Loucy (cell line): ENCODE measurements around the gene TMEM89.

ENCODE experiments used
- H2AFZ ChIP-seq: fragments of 200-600 bp; sonication (generic); 2 replicates; pipeline ENCODE4 v1.6.0; 2016; ENCODE audit warnings: antibody characterized with exemption, mild to moderate bottlenecking, low read length, moderate library complexity
- H3F3A ChIP-seq: fragments of 200-600 bp; 2 replicates; pipeline ENCODE4 v1.6.0; 2016; ENCODE audit warnings: antibody characterized with exemption, low read depth, mild to moderate bottlenecking
- H3K27me3 ChIP-seq: fragments of 200-600 bp; sonication (generic); 2 replicates; pipeline ENCODE4 v1.6.1; 2014; ENCODE audit warnings: low read length, mild to moderate bottlenecking; ENCODE audit not compliant: insufficient read depth, poor library complexity, severe bottlenecking
- H3K36me3 ChIP-seq: fragments of 200-600 bp; sonication (generic); 2 replicates; pipeline ENCODE4 v1.6.1; 2016; ENCODE audit warnings: low read length; ENCODE audit not compliant: insufficient read depth
- H3K4me1 ChIP-seq: fragments of 200-600 bp; sonication (generic); 2 replicates; pipeline ENCODE4 v1.5.1; 2014; ENCODE audit warnings: low read length, mild to moderate bottlenecking; ENCODE audit not compliant: insufficient read depth, poor library complexity, severe bottlenecking
- H3K4me2 ChIP-seq: fragments of 200-600 bp; sonication (generic); 2 replicates; pipeline ENCODE4 v1.6.0; 2014; ENCODE audit warnings: antibody characterized with exemption, low read length, low read depth, mild to moderate bottlenecking; ENCODE audit not compliant: poor library complexity, severe bottlenecking
- H3K4me3 ChIP-seq: fragments of 200-600 bp; sonication (generic); 2 replicates; pipeline ENCODE4 v1.5.1; 2014; ENCODE audit warnings: low read length, mild to moderate bottlenecking, mixed read lengths; ENCODE audit not compliant: poor library complexity, severe bottlenecking
- H3K79me2 ChIP-seq: fragments of 200-600 bp; sonication (generic); 2 replicates; pipeline ENCODE4 v1.6.1; 2014; ENCODE audit warnings: low read length; ENCODE audit not compliant: insufficient read depth
- H3K9ac ChIP-seq: fragments of 200-600 bp; sonication (generic); 2 replicates; pipeline ENCODE4 v1.6.0; 2014; ENCODE audit warnings: mild to moderate bottlenecking, low read depth, low read length, moderate library complexity; ENCODE audit not compliant: poor library complexity, severe bottlenecking
- H3K9me2 ChIP-seq: fragments of 200-600 bp; sonication (generic); replicated peaks from 2 replicates; pipeline ENCODE4 v1.6.1; 2016; ENCODE audit warnings: low read depth, low read length, mixed read lengths
- H3K9me3 ChIP-seq: fragments of 200-600 bp; sonication (generic); 2 replicates; pipeline ENCODE4 v1.6.1; 2014; ENCODE audit warnings: mild to moderate bottlenecking, antibody characterized with exemption, low read length, low read depth; ENCODE audit not compliant: insufficient read depth
- H4K20me1 ChIP-seq: fragments of 200-600 bp; sonication (generic); 2 replicates; pipeline ENCODE4 v1.6.0; 2014; ENCODE audit warnings: antibody characterized with exemption, low read length, mild to moderate bottlenecking; ENCODE audit not compliant: insufficient read depth, poor library complexity, severe bottlenecking
- EZH2phosphoT487 ChIP-seq: fragments of 200-600 bp; IDR thresholded peaks from 2 replicates; pipeline ENCODE4 v1.6.1; 2018; ENCODE audit warnings: antibody characterized with exemption, mild to moderate bottlenecking, moderate library complexity, borderline replicate concordance
- TF ChIP-seq, protein P1 (sequence below): fragments of 200-600 bp; sonication (generic); conservative IDR thresholded peaks from 2 replicates; pipeline ENCODE4 v1.5.1; 2014; ENCODE audit warnings: mild to moderate bottlenecking, antibody characterized with exemption, low read length

Gene TMEM89

DNA sequence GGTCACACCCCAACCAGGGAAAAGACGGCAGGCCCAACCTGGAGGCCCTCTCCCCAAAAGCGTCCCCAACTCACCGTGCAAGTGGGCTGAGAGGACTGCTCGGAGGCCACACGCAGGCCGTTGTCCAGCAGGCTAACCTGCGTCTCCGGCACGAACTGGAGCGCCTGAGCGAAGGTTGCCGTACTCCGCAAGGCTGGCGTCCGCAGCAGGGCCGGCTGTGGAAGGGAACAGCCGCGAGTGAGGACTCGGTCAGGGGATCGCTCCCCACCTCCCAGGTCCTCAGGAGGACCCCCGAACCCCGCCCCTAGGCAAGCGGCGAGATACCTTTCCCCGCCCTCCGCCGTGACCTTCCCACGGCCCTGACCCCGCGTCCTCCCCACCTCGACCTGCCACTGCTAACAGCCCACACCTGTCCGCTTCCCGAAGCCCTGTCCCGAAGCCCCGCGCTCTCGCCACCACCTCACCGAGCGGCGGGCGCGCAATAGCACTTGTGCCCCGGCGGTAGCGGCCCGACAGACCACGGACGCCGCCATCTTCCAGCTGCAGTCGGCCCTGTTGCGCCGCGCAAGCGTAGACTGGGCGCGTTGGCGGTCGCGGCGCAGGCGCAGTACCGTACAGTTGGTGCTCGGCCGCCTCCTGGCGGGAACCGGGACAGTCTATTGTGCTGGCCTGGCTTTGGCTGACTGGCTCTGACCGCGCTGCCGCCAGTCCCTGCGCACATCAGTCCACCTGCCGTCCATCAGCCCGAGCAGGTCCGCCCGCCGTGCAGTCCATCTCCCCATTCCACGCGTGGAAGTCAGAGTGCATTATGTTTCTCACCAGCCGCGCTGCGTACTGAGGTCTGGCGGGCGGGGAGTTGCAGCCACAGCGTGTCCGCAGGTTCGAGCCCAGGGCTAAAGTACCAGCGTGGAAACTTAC, 12.2 kb downstream of the TMEM89 start, which contains the start of gene UQCRC1:
UQCRC1 (minus strand) TSS at position 559 of the 918 bp plus-strand sequence; CDS start at position 533, 26 bp downstream.
- H3K36me3 ChIP-seq, result peaks cover 19% of the 10 kb centered on the region; the same call in 1 of the 2 replicates
- H3K4me2 ChIP-seq, result peak within 1 kb of the TSS; percentile 98
- peaks cover 45% of the 10 kb centered on the region for H3K79me2 ChIP-seq
- no peaks in the 10 kb centered on the region for H3K9me2 ChIP-seq
- peak within 1 kb of the TSS; percentile 96 for H3K9ac ChIP-seq
- H3K4me1 ChIP-seq, result peaks cover 19% of the 10 kb centered on the region
- TF ChIP-seq, protein P1, sequence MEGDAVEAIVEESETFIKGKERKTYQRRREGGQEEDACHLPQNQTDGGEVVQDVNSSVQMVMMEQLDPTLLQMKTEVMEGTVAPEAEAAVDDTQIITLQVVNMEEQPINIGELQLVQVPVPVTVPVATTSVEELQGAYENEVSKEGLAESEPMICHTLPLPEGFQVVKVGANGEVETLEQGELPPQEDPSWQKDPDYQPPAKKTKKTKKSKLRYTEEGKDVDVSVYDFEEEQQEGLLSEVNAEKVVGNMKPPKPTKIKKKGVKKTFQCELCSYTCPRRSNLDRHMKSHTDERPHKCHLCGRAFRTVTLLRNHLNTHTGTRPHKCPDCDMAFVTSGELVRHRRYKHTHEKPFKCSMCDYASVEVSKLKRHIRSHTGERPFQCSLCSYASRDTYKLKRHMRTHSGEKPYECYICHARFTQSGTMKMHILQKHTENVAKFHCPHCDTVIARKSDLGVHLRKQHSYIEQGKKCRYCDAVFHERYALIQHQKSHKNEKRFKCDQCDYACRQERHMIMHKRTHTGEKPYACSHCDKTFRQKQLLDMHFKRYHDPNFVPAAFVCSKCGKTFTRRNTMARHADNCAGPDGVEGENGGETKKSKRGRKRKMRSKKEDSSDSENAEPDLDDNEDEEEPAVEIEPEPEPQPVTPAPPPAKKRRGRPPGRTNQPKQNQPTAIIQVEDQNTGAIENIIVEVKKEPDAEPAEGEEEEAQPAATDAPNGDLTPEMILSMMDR, result peak; percentile 59
- no peak for TF ChIP-seq EZH2phosphoT487
- H3K27me3 ChIP-seq, result no peaks in the 10 kb centered on the region
- peak within 1 kb of the TSS; percentile 91 for H3K4me3 ChIP-seq
- no peaks in the 10 kb centered on the region for H3F3A ChIP-seq
- no peaks in the 10 kb centered on the region for H3K9me3 ChIP-seq
- H4K20me1 ChIP-seq, result peaks cover 8% of the 10 kb centered on the region
- peak within 1 kb of the TSS; percentile 98 for H2AFZ ChIP-seq

DNA sequence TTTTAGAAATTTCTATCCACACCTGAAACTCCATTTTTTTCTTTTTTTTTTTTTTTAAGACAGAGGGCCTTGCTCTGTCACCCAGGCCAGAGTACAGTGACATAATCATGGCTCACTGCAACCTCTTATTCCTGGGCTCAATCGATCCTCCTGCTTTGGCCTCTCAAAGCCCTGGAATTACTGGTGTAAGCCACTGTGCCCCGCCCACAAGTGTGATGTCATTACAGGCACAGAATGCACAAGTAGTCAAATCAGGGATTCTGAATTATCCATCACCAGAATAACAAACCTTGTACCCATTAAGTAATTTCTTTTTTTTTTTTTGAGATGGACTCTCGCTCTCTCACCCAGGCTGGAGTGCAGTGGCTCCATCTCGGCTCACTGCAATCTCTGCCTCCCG, 14.1 kb downstream of the TMEM89 start:
- Histone ChIP-seq H3K4me2 (peak overlapping the region; percentile 98), H3K9me2 (no peaks in the 10 kb centered on the region)

DNA sequence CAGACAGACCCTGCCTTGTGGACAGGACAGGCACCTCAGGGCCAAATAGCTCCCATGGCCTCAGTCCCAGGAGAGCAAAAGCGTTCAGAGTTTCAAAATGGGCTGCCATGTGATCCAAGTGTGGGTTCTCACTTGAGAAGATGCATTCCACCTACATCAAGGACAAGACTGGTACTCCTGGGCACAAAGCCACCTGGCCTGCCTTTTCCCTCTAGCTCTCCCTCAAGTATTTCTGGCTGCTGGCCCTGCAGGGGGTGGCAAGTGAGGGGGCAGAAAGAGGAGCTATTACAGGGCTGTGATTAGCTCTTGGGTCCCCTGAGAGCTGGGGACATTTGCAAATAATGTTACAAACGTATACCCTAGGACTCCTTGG, 20.0 kb downstream of the TMEM89 start:
- no peaks in the 10 kb centered on the region for H3F3A ChIP-seq
- no peak overlapping the region for H3K9ac ChIP-seq
- no peaks in the 10 kb centered on the region for H3K27me3 ChIP-seq
- no peak overlapping the region for H3K4me2 ChIP-seq
- H3K79me2 ChIP-seq, result peaks cover 11% of the 10 kb centered on the region; the same call in 1 of the 2 replicates
- no peaks in the 10 kb centered on the region for H4K20me1 ChIP-seq
- peaks cover 80% of the 10 kb centered on the region; the same call in 1 of the 2 replicates for H3K36me3 ChIP-seq
- no peak overlapping the region for H2AFZ ChIP-seq
- H3K9me3 ChIP-seq, result no peaks in the 10 kb centered on the region
- H3K4me1 ChIP-seq, result peaks cover 6% of the 10 kb centered on the region
- no peaks in the 10 kb centered on the region for H3K9me2 ChIP-seq
- no peak overlapping the region for H3K4me3 ChIP-seq
- TF ChIP-seq, protein P1, result no peak
- TF ChIP-seq EZH2phosphoT487, result no peak

More for the DNA sequence above, 14.1 kb downstream of the TMEM89 start:
- Histone ChIP-seq H3K27me3 (no peaks in the 10 kb centered on the region), H3K79me2 (peaks cover 45% of the 10 kb centered on the region), H3K36me3 (peaks cover 38% of the 10 kb centered on the region; the same call in 1 of the 2 replicates), H4K20me1 (peaks cover 8% of the 10 kb centered on the region), H3K4me1 (peaks cover 19% of the 10 kb centered on the region), H3K4me3 (no peak overlapping the region), H3K9me3 (no peaks in the 10 kb centered on the region), H3F3A (no peaks in the 10 kb centered on the region), H2AFZ (no peak overlapping the region), H3K9ac (peak overlapping the region; percentile 96)
- no peak for TF ChIP-seq EZH2phosphoT487
- TF ChIP-seq, protein P1, result no peak
